ENCODE results near the gene FSTL1.

Gene FSTL1

GRCh38 chr3:120450600-120451271, at the start of gene FSTL1:
Gene FSTL1 (minus strand): TSS chr3:120450992. CDS start chr3:120450746, 246 bp downstream.
- DNase-seq, result no peak

- no peak for DNase-seq
Measured at GRCh38 chr3:120498556-120499346, 48.0 kb upstream of the FSTL1 start.

DNA sequence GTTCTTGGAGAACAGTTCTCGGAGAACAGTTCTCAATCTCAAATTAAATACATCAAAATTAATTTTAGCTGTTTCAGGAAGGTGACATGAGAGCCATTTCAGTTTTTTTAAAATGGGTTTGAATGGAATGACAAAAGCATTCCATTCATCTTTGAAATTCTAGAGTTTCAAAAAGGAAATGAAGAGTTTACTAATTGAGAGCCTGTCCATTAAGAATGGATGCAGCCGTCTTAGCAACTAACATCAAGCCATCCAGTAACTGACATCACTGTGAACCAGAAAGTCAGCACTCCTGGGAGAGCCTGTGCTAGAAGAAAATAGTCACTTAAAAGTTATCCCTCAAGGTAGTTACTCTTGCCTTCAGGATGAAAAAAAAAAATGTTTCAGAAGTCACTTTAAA, 47.0 kb upstream of the FSTL1 start:
- DNase-seq, result no peak

DNA sequence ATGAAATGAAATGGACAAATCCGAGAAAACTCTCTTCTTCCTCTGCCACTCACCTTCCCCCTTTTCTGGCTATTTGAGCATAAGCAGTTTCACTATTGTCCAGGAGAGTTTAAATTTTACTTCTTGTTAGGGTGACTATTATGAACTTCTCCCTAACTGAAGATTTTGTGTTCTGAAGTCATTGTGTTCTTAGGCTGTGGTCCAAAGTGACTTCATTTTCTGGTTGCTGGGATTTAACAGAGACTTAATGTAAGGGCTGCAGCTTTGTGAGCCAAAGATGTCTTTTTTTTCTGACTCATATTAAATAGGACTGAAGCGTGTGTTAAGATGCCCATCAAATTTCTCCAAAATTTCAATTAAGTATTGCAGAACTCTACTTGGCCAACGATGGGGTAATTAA, 46.5 kb upstream of the FSTL1 start:
- DNase-seq, result no peak

GRCh38 chr3:120496278-120497002, 45.6 kb upstream of the FSTL1 start:
- no peak for DNase-seq

DNA sequence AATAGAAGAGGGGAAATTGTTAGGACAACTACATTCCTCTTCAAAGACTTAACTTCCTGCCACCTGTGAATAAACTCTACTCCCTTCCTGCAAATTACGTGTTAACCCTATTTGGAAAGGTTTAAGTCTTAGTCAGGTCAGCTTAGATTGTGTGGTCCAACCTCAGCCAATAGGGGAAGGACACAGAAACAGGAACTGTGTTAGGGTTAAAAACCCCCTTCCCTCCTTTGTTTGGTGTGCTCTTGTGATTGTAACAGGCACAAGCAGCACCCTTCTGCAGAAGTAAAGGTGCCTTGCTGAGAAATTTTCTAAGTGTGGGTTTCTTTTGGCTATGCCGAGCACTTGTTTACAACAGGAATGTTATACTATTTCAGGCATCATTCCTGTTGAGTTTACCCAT, 45.0 kb upstream of the FSTL1 start:
- DNase-seq, result no peak

GRCh38 chr3:120492103-120492502, 41.3 kb upstream of the FSTL1 start:
- no peak for DNase-seq

DNA sequence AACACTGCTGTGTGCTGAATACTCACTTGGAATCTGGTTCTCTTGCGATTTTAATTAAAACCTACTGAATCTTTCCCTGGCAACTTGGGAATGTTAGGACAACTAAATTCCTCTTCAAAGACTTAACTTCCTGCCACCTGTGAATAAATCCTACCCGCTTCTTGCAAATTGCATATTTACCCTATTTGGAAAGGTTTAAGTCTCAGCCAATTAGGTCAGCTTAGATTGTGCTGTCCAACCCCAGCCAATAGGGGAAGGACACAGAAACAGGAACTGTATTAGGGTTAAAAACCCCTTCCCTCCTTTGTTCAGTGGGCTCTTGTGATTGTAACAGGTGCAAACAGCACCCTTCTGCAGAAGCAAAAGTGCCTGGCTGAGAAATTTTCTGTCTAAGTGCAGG, 38.6 kb upstream of the FSTL1 start:
- no peak for DNase-seq

DNA sequence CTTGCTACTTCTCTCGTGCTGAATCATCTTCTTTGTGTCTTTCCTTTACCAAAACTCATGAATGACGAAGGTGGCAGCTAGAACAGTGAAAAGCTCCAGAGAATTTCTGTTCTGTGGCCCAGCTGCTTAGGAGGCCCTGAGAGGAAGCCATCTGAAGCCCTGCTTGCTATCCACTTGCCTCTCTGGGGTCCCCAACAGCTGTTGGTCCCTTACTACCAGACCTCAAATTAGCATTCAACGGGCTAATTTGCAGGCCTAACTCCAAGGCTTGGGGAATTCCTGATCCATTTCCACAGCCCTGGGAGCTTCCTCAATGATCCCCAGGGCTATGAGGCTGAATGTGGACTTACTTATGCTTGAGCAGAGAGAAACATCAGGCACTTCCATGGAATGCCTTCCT, 37.5 kb upstream of the FSTL1 start:
- DNase-seq, result no peak

DNA sequence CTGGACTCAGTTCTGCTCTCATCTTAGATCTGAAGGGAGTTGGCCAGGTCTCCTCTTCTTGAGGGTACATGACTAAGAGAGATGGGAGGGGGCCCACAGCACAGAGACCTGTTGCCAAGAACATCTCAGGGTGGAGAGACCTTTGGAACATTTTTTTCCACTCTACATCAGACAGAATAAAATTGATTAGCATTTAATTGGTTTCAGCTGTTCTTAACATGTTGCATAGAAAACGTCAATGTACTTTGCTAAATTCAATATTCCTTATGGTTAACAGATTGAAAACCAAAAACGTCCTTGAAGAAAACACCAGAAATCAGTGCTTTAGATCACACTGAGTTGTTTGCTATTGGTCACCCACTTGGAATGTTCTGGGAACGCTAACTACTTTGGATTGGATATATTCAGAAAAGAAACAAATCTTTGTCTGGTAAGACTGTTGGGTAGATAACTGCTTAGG, 36.4 kb upstream of the FSTL1 start:
- no peak for DNase-seq

DNA sequence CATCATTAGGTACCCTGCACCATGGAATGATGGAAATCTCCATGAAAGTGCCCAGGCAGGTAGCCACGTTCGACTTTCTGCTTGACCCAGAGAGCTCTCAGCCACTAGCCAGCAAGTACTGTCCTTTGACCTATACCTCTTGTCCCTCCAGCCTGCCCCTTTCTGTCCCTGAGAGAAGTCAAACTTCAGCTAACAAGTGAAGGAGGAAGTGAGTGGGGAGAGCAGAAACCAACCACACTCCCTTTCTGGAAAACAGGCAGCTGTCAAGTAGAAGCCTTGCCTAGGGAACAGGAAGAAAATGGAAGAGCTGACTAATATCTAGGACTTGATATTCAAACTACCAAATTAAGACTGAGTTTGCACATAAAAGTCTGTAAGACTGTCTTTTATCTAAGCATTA, 30.3 kb upstream of the FSTL1 start:
- no peak for DNase-seq

DNA sequence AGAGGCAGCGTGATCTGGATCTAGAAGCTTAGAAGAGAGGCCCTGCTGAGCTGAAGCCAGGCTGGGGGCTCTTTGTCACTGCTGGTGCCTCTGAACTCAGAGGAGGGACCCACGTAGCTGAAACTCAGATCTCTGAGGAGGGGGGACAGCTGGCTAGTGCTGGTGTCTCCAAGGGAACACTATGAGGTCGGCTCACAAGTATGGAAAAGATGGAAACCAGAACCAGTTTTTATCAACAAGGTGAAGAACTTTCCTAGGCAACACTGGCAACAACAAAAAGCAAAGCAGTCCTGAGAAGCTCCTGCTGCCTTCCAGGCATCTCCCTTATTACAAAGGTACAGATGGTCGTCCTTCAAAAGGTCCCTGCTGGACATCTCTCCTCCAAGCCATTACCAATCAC, 27.0 kb upstream of the FSTL1 start:
- no peak for DNase-seq

DNA sequence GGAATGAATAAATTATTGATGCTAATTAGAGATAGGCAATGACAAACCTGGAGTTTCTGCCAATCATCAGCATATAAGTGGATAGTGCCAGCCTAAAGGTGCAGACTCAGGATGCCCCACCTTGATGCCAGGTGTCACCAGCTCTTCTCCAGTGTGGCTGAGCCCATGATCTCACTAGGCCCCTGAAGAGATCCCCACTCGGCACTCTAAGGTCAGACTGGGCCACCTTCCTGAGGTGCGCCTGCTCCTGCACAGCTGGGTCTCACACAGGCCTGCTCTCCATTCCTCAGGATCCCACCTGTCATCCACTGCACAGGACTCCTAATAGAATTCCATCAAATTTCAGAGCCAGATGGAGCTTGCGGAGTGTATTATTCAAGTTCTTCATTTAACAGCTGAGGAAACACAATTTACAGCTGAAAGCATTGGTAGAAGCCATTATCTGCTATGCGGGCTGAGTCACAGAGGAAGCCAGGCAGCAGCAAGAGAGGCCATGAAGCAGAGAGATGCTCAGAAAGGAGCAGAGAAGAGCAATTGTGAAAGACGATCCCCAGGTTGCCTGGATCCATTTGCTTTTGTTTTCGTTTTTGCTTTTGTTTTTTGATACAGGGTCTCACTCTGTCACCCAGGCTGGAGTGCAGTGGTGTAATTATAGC, 25.1 kb upstream of the FSTL1 start:
- DNase-seq, result no peak

DNA sequence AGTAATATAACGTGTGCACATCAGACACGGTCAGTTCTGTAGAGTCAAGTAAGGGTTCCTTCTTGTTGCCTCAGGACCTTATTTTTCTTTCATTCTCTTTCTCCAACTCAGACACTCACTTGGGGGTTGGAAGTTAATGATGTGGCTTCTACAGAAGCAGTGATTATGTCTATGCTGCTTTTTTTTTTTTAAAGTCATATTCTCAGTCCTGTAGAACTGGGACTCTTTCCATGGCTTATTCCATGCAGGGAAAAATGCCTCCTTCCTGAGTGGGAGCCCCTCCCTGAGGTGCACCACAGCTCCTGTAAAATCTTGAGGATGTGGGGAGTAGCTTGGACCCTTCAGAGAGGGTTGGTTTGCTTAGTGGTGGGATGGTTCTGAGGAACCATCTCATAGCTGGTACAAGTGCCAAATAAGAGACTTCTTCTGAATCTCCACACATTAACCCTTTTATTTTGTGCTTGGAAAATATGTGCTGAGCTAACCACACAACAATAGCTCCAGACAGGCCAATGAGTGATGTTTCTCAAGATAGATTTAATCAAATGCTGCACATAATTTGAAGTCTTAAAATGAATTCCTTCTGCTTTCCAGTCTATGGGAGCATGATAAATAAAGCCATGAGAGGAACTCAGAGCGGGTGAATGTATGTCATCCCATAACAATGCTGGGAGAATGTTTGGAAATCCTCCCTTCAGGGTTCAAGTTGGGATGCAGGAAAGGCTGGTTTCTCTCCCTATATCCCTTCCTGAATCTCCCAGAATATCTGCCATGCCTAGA, 23.3 kb upstream of the FSTL1 start:
- no peak for DNase-seq

GRCh38 chr3:120473389-120473788, 22.6 kb upstream of the FSTL1 start:
- no peak for DNase-seq

DNA sequence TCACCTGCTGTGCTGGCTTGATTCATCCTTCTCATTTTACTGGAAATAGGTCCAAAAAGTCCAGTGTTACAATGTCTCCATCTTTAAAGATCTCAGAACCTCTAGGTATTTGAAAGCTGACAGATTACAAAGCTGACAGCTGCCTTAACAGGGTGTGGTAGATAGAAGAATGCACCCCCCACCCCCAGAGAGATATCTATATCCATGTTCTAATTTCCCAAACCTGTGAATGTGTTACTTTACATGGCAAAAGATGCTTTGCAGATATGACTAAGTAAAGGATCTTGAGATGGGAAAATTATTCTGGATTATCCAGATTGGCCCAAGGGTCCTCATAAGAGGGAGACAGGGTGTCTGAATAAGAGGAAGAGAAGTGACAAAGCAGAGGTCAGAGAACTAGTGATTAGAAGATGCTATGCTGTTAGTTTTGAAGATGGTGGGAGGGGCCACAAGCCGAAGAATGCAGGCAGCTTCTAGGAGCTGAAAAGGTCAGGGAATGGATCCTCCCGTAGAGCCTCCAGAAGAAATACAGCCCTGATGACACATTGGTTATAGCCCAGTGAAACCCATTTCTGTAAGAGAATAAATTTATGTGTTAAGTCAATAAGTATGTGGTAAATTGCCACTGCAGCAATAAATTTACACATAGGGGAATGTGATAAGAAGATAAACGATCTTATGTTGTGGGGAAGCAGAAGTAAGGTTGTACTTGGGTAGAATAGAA, 21.5 kb upstream of the FSTL1 start:
- DNase-seq, result no peak

GRCh38 chr3:120471643-120472042, 20.9 kb upstream of the FSTL1 start:
- no peak for DNase-seq

DNA sequence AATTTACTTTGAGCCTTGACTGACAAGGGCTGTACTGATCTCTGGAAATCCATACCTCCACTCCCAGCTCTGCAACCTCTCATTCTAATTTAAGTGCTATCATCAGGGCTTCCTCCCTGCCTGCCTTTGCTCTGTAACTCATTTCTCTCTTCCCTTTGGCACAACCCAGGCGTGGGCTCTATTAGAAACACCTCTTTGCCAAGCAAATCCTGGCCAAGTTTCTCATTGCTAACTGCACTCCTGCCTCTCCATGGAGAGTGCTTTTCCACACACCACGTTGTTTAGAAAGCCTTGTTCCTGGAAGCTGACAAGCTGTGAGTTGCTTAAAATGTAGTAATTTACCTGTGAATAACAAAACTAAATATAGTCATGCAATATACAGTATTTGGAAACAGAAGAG, 20.1 kb upstream of the FSTL1 start:
- no peak for DNase-seq

GRCh38 chr3:120469882-120470301, 19.1 kb upstream of the FSTL1 start:
- no peak for DNase-seq

DNA sequence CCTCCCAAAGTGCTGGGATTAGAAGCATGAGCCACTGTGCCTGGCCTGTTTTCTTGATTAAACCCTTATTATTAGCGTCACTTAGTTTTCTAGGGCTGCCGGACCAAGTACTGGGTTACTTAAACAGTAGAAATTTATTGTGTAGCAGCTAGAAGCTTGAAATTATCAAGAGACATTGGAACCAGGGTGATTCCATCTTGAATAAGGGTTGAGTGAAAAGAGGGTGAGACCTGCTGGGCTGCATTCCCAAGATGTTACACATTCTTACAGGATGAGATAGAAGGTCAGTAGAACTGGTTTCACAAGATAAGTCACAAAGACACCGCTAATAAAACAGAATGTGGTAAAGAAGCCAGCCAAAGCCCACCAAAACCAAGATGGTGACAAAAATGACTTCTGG, 18.6 kb upstream of the FSTL1 start:
- DNase-seq, result no peak

- DNase-seq, result no peak
Measured at GRCh38 chr3:120468635-120469295, 18.0 kb upstream of the FSTL1 start.

All from CD4-positive, alpha-beta T cell treated with Interleukin-1 beta for 1 hour (primary cell).